GM18511 (cell line): ENCODE results near the gene CCDC6.
"Not testable (repeated sequence)": the region's sequence is repeated elsewhere in the genome, so short reads cannot be mapped to it uniquely, and the experiment has no call there.

Experiments used
- ATAC-seq: cut with Tn5 transposase; IDR thresholded peaks from one replicate; pipeline ENCODE4 v1.9.1; 2021; ENCODE audit warnings: mild to moderate bottlenecking, moderate library complexity; ENCODE audit not compliant: unreplicated experiment

Gene CCDC6

DNA sequence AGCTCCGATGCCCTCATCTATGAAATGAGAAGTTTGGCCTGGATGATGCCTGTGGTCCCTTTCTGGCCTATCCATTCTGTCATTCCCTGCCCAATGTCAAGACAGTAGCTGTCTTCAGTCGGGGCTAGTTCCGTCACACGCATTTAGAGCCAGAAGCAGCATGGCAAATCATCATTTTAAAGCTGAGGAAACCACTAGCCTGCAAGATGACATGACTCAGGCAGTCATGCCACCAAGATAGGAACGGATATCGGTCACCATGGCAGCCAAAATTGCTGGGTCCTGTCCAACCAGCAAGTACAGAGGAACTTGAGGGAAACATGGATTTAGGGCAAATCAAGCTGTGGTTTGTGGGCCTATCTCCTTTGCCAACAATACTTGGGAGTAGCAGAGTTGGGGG, 88.6 kb downstream of the CCDC6 start:
- no peak for ATAC-seq

DNA sequence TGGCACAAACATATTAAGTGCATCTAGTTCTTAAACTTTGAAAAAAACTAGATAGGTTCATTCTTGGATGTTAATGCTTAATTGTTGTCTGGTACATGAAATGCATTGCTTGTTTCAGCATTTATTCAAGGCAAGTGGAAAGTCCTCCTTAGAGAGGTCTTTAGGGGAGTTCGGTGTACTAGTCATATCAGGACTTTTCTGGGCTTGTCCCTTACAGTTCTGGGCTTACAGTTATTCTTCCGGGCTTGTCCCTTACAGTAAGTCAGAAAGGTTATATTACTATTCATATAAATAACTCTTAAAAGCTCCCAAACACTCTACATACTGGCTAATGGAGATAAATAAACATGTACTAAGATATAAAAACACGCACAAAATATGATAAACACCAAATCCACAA, 91.5 kb downstream of the CCDC6 start:
- no peak for ATAC-seq

- ATAC-seq = no peak
Observed at GRCh38 chr10:59812519-59813122, 93.7 kb downstream of the CCDC6 start.

- no peak for ATAC-seq
Observed at GRCh38 chr10:59809644-59809974, 96.7 kb downstream of the CCDC6 start.

GRCh38 chr10:59808896-59809643, 97.3 kb downstream of the CCDC6 start:
- peak; percentile 97 for ATAC-seq

- ATAC-seq = no peak
Observed at GRCh38 chr10:59807629-59808620, 98.4 kb downstream of the CCDC6 start.

DNA sequence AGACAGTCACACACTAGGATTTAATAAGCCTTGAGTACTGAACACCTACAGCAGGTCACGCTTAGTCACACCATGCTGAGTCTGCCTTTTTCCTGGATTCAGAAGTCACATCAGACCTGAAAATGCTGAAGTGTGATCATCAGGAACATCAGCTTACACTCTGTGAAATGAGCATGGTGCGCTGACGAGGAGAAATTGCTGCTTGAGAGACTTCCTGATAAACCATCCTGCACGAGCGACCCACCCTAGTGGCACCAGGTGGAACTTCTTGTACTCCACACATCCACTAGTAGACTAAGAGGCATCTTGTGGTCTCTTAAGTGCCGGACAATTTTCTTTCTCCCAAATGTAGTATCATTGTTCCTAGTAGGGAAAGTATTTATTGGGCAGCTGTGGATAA, 101.3 kb downstream of the CCDC6 start:
- ATAC-seq = no peak

- ATAC-seq = no peak
Observed at GRCh38 chr10:59804220-59804619, 102.1 kb downstream of the CCDC6 start.

DNA sequence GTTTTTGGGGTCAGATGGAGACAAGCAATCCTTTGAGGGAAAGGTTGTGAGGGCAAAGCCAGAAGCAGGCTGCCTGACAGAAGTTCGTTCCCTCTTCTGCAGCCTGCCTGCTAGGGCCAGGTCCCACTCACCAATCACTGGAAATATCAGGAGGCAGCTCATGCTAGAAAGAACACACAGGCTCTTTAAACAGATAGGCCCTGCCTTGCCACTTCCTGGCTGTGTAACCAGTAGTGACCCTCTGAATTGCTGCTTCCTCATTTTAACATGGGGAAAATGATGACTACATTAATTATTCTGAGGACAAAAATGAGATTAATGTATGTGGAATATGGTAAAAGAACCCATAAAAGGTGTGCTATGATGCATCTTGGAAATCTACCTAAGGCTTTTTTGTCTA, 102.6 kb downstream of the CCDC6 start:
- no peak for ATAC-seq

- no peak for ATAC-seq
Observed at GRCh38 chr10:59801171-59801570, 105.2 kb downstream of the CCDC6 start.

GRCh38 chr10:59799421-59799820, 106.9 kb downstream of the CCDC6 start:
- no peak for ATAC-seq

DNA sequence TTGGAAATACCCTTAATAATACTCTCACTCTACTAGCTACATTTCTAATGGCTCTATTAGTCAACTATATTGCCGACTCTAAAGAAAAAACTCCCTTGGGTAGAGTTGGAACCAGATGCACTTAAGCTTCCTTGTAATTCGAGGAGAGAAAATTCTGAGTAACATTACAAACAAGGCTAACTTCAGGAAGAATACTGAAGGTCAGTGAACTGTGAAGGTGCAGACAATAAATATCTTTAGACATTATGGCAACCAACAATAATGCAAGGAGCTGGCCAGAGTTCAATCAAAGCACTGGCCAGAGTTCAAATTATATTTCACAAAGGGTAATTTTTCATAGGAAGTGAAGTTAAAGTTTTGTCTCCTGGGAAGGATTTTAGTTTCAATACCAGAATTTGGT, 112.4 kb downstream of the CCDC6 start:
- ATAC-seq = no peak

DNA sequence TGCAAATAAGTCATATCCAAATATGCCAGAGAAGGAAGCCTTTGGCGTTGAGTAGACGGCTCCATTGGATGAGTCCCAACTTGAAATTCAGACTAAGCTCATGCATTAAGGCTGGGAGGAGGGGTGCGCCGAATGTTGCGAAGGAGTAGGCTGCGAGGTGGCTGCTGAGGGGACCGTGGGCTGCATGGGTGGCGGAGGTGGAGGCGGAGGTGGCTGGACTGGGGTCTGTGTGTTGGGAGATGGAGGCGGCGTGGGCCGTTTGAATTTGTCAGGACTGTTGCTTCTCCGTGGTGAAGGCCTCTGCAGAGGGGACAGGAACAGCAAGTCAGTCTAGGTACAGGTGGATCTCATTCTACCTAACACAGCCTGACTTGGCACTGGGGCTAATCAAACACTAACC, 113.5 kb downstream of the CCDC6 start:
- no peak for ATAC-seq

DNA sequence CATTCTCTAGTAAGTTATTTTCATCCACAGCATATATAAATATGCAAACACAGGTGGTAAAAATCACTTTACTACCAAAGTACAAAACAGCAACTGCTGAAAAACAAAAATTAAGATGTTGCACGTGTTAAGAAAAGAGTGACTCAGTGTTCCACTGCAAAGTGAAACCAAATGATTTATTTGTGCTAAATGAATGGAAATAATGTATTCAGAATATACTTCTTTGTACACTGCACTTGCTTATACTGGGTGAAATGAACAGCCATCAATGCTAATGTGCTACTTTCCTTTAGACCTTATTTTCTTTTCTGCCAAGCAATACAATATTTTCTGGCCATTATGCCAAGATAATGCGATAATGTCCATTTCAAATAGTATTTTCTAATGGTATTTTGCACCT, 114.8 kb downstream of the CCDC6 start:
- no peak for ATAC-seq

GRCh38 chr10:59790080-59790479, 116.3 kb downstream of the CCDC6 start:
- ATAC-seq = not testable (repeated sequence)

DNA sequence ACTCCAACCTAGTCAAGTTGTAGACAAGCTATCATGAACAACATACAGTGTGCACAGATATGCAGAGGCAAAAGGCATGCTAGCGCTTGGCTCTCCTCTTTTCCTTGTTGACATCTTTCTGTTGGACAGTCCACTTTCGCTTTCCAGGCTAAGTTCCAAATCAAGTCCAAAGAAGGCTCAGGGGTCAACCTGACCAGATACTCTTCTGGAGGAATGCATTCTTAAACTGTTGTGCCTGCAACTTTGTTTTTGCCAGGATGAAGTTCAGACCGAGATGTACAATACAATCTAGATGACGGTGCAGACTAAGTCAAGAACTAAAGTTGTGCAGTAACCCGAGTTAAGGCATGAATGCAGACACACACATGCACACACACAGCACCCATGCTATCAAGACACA, 117.4 kb downstream of the CCDC6 start:
- not testable (repeated sequence) for ATAC-seq

GRCh38 chr10:59787032-59787431, 119.3 kb downstream of the CCDC6 start:
- not testable (repeated sequence) for ATAC-seq

DNA sequence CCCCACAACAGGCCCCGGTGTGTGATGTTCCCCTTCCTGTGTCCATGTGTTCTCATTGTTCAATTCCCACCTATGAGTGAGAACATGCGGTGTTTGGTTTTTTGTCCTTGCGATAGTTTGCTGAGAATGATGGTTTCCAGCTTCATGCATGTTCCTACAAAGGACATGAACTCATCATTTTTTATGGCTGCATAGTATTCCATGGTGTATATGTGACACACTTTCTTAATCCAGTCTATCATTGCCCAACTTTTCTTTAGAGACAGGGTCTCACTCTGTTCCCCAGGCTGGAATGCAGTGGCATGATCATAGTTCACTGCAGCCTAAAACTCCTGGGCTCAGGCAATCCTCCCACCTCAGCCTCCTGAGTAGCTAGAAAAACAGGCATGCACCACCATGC, 120.9 kb downstream of the CCDC6 start:
- ATAC-seq = not testable (repeated sequence)

GRCh38 chr10:59781511-59781910, 124.8 kb downstream of the CCDC6 start:
- ATAC-seq = no peak

DNA sequence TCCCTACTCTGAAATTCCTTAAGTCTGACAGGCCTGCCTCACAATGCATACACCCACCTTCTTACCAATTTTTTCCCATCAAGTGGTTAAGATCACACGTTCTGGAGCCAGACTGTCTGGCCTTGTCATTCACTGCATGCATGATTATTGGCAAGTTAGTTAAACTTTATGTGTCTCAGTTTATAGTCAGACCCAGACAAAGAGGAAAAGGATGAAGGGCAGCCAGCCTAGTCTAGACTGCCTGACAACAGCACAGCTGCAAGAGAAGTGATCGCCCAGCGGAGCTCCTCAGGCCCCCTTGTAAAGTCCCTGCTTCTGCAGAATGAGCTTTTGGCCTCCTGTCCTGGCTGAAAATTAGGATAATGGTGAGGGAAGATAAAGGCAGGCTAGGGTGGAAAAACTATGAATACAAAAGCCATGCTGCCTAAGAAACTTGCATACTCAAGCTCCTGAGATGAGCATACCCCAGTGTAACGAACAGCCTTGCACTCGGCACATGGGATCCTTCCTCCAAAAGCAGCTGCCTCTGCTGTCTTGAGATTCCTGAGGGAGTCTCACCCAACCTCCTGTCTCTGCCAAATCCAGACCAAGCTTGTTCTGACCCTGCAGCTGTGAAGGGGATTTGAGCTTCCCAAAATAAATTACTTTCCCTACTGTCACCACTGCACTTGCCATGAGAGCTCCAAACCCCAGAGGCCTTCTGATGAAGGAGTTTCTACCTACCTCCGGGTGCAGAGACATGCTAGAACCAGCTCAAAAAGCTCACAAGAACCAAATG, 126.4 kb downstream of the CCDC6 start:
- ATAC-seq = no peak

DNA sequence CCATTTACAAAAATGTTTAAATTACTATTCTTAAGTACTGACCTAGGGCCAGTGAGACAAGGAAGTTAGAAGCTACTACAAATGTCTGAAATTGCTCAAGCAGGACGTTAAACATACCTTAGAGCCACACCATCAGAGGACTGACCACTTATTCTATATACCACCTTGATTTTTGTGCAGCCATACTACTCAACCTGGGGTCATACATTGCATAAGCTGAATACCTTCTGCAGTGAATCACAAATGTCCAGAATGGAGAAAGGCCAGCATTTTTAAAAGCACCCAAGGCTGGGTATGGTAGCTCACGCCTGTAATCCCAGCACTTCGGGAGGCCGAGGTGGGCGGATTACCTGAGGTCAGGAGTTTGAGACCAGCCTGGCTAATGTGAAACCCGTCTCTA, 131.9 kb downstream of the CCDC6 start:
- no peak for ATAC-seq
